MM.1S (cell line): ENCODE measurements around the gene ZFPL1.

Source experiments
- DNase-seq: peaks from one replicate; pipeline ENCODE4 v3.0.0-alpha.2; 2015
- H2AFZ ChIP-seq: fragments of 300-600 bp; sonication (generic); 2 replicates; pipeline ENCODE4 v1.6.0; 2016; ENCODE audit warnings: antibody characterized with exemption, low read length
- H3F3A ChIP-seq: fragments of 300-600 bp; sonication (generic); 2 replicates; pipeline ENCODE4 v1.6.1; 2016; ENCODE audit warnings: mild to moderate bottlenecking, antibody characterized with exemption, low read length, moderate library complexity, mixed read lengths; ENCODE audit not compliant: insufficient read depth
- H3K27ac ChIP-seq: fragments of 300-600 bp; sonication (generic); 2 replicates; pipeline ENCODE4 v1.5.1; 2016; ENCODE audit warnings: mild to moderate bottlenecking, low read length
- H3K27me3 ChIP-seq: fragments of 300-600 bp; sonication (generic); replicated peaks from 2 replicates; pipeline ENCODE4 v1.6.0; 2016; ENCODE audit warnings: low read length; ENCODE audit not compliant: insufficient read depth
- H3K36me3 ChIP-seq: fragments of 300-600 bp; sonication (generic); replicated peaks from 2 replicates; pipeline ENCODE4 v1.6.1; 2016; ENCODE audit warnings: mild to moderate bottlenecking, low read length, mixed read lengths; ENCODE audit not compliant: insufficient read depth
- H3K4me1 ChIP-seq: fragments of 300-600 bp; sonication (generic); 2 replicates; pipeline ENCODE4 v1.6.1; 2016; ENCODE audit warnings: low read length, mixed read lengths
- H3K4me2 ChIP-seq: fragments of 300-600 bp; sonication (generic); 2 replicates; pipeline ENCODE4 v1.6.0; 2016; ENCODE audit warnings: low read depth, low read length
- H3K4me3 ChIP-seq: fragments of 300-600 bp; sonication (generic); 2 replicates; pipeline ENCODE4 v1.5.1; 2016; ENCODE audit warnings: low read length, mixed read lengths
- H3K79me2 ChIP-seq: fragments of 300-600 bp; sonication (generic); 2 replicates; pipeline ENCODE4 v1.6.1; 2016; ENCODE audit warnings: mixed run types, low read length, mixed read lengths
- H3K9ac ChIP-seq: fragments of 300-600 bp; sonication (generic); 2 replicates; pipeline ENCODE4 v1.6.1; 2016; ENCODE audit warnings: low read length, mixed read lengths
- H3K9me2 ChIP-seq: fragments of 300-600 bp; sonication (generic); replicated peaks from 2 replicates; pipeline ENCODE4 v1.6.1; 2016; ENCODE audit warnings: mild to moderate bottlenecking, low read length, mixed read lengths; ENCODE audit not compliant: insufficient read depth
- H3K9me3 ChIP-seq: fragments of 300-600 bp; sonication (generic); replicated peaks from 2 replicates; pipeline ENCODE4 v1.6.1; 2016; ENCODE audit warnings: mild to moderate bottlenecking, low read length, mixed read lengths; ENCODE audit not compliant: insufficient read depth
- H4K20me1 ChIP-seq: fragments of 300-600 bp; sonication (generic); 2 replicates; pipeline ENCODE4 v1.6.1; 2016; ENCODE audit warnings: mild to moderate bottlenecking, low read length, moderate library complexity, mixed read lengths; ENCODE audit not compliant: insufficient read depth
- EZH2 ChIP-seq: fragments of 300-600 bp; sonication (generic); optimal IDR thresholded peaks from 2 replicates; pipeline ENCODE3; 2017; ENCODE audit warnings: low read depth, mild to moderate bottlenecking, antibody characterized with exemption, low read length, mixed read lengths
- EZH2phosphoT487 ChIP-seq: fragments of 300-600 bp; sonication (generic); IDR thresholded peaks from 2 replicates; pipeline ENCODE4 v1.6.1; 2018; ENCODE audit warnings: antibody characterized with exemption, low read length
- TF ChIP-seq, protein P1 (sequence below): fragments of 300-600 bp; sonication (generic); IDR thresholded peaks from 2 replicates; pipeline ENCODE4 v1.5.1; 2016; ENCODE audit warnings: antibody characterized with exemption, low read length, mixed read lengths

ZFPL1 gene

DNA sequence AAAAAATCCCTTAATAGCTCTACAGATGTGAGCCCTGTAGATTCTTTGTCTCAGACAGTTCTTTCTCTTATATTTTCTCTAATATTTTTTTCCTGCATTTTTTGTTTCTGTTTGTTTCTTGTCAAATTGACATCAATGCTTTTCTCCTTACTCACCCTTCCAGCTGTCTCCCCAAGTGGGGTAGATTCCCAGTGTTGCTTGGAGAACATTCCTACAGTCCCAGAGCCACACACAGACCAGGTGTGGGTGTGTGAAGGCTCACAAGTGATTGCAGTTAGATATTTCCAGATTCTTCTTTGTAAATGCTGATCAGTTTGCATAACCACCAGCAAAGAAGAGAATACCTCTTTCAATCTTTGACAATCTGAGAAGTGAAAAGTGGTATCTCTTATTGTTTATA is 19.5 kb downstream of the ZFPL1 start:
- Histone ChIP-seq H3K4me3 (no peak overlapping the region), H3K4me1 (0 out of 2 replicates have a peak, but pooled peaks cover 1% of the 10 kb centered on the region), H3K4me2 (no peak overlapping the region), H3F3A (no peaks in the 10 kb centered on the region; the same call in 1 of the 2 replicates), H4K20me1 (no peaks in the 10 kb centered on the region), H3K27me3 (no peaks in the 10 kb centered on the region), H3K79me2 (peaks cover 72% of the 10 kb centered on the region), H3K36me3 (no peaks in the 10 kb centered on the region), H3K9me2 (no peaks in the 10 kb centered on the region), H3K9ac (no peak overlapping the region), H3K9me3 (no peaks in the 10 kb centered on the region), H2AFZ (no peak overlapping the region), H3K27ac (no peak overlapping the region)
- DNase-seq = no peak
- TF ChIP-seq EZH2 (no peak), EZH2phosphoT487 (no peak)
- TF ChIP-seq, protein P1, sequence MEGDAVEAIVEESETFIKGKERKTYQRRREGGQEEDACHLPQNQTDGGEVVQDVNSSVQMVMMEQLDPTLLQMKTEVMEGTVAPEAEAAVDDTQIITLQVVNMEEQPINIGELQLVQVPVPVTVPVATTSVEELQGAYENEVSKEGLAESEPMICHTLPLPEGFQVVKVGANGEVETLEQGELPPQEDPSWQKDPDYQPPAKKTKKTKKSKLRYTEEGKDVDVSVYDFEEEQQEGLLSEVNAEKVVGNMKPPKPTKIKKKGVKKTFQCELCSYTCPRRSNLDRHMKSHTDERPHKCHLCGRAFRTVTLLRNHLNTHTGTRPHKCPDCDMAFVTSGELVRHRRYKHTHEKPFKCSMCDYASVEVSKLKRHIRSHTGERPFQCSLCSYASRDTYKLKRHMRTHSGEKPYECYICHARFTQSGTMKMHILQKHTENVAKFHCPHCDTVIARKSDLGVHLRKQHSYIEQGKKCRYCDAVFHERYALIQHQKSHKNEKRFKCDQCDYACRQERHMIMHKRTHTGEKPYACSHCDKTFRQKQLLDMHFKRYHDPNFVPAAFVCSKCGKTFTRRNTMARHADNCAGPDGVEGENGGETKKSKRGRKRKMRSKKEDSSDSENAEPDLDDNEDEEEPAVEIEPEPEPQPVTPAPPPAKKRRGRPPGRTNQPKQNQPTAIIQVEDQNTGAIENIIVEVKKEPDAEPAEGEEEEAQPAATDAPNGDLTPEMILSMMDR = no peak

DNA sequence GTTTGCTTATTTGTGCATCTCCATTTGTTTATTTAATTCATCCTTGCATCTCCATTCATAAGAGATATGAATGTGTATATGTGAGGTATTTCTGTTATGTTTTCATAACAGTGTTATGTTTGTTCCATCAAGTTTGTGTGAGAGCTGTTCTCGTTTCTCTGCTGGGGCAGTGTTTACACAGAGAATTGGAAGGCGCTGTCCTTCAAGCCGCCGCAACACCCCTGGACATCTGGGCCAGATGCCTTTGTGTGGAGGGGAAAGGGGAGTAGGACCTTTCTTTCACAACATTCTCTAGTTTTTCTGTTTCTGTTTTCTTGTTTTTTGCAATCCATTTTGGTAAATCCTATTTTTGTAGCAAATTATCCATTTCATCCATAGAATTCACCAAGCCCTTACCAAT is 20.6 kb downstream of the ZFPL1 start:
- Histone ChIP-seq H3K79me2 (peaks cover 61% of the 10 kb centered on the region), H3K9me2 (no peaks in the 10 kb centered on the region), H3K36me3 (no peaks in the 10 kb centered on the region), H3K4me2 (no peak overlapping the region), H3K27me3 (no peaks in the 10 kb centered on the region), H3F3A (peaks cover 2% of the 10 kb centered on the region), H3K27ac (no peak overlapping the region), H2AFZ (no peak overlapping the region), H4K20me1 (no peaks in the 10 kb centered on the region), H3K9ac (no peak overlapping the region), H3K4me3 (no peak overlapping the region), H3K4me1 (no peaks in the 10 kb centered on the region), H3K9me3 (no peaks in the 10 kb centered on the region)
- TF ChIP-seq EZH2 (no peak), EZH2phosphoT487 (no peak)
- TF ChIP-seq, protein P1 = no peak
- DNase-seq = no peak

DNA sequence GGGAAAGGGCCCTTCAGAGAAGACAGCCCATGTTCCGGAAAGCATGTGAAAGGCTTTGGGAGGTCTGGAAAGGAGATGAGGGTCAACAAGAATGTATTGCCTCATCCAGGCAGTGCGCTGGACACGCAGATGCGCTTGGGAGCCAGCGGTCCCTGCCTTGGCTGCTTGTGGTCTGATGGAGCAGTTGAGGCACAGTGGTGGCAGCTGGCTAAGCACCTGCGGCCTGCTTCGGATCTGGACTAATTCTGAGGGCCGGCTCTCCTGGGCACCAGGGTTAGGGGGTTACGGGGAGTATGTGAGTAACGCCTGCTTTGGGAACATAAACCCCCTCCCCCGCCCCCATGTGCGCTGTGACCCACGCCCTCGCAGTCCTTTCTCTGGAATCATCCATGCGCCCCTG is 23.1 kb downstream of the ZFPL1 start:
- TF ChIP-seq EZH2phosphoT487 (no peak), EZH2 (no peak)
- TF ChIP-seq, protein P1 = no peak
- Histone ChIP-seq H3K4me3 (no peak overlapping the region), H3K4me2 (no peak overlapping the region), H3K4me1 (peaks cover 12% of the 10 kb centered on the region), H3K79me2 (peaks cover 44% of the 10 kb centered on the region), H3K9me2 (no peaks in the 10 kb centered on the region), H3K27ac (no peak overlapping the region), H3K27me3 (no peaks in the 10 kb centered on the region), H3K9ac (no peak overlapping the region), H3K9me3 (no peaks in the 10 kb centered on the region), H3F3A (peaks cover 13% of the 10 kb centered on the region), H4K20me1 (no peaks in the 10 kb centered on the region), H2AFZ (no peak overlapping the region), H3K36me3 (no peaks in the 10 kb centered on the region)
- no peak for DNase-seq
